ENCODE results near the gene BTAF1. TPM values are rescaled to one million over a fixed set of nuclear protein-coding genes. Genes with fewer than 3 reads are reported as not detected.

The BTAF1 gene
- total and polyA plus RNA-seq, 2 donors = 15.0 to 49.9 TPM

DNA sequence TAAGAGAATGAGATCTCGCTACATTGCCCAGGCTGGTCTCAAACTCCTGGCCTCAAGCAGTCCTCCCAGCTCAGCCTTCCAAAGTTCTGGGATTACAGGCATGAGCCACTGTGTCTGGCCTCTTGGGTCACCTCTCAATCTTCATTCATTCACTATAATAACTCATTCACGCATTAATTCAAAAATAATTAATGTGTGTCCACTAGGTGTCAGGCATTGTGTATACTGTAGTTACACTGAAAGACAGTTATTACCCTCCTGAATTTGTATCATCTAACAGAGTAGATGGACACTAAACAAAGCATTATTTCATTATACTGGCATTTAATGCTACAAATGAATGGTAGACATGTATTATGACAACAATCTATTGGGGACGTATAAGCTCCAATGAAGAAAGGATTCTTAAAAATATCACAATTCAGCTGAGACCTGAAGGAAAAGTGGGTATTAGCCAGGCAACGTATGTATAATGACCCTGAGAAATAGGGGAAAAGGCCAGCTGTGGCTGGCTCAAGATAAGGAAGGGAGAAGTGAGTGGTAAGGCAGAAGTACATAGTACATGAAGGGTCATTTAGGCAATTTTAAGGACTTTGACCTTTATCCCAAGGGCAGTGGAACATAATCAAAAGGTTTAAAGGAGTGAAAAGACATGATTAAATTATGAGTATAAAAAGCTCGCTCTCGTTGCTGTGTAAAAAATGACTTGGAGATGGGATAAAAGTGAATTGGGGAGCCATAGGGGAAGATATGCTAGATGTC is 150.7 kb downstream of the BTAF1 start:
- 97% methylated on average over 6 of the region's 6 CpGs for WGBS
- no peak overlapping the region for H3K4me3 ChIP-seq (ENCODE audit: low read length in 2 of 2)
- no peaks in the 10 kb centered on the region for H3K9me3 ChIP-seq (ENCODE audit: control insufficient read depth in 2 of 2, insufficient read depth in 1 of 2, low read length in 1 of 2)
- no peaks in the 10 kb centered on the region for H3K4me1 ChIP-seq (ENCODE audit: control insufficient read depth in 2 of 2, insufficient read depth in 2 of 2, low read length in 2 of 2)
- H3K27ac ChIP-seq (ENCODE audit: low read depth in 1 of 2, low read length in 1 of 2) = no peak overlapping the region
- H3K36me3 ChIP-seq (ENCODE audit: control insufficient read depth in 2 of 2, insufficient read depth in 2 of 2, low read length in 1 of 2) = no peaks in the 10 kb centered on the region
- DNase-seq (ENCODE audit: low read depth in 6 of 9, low spot score in 9 of 9) = no peak
- no peaks in the 10 kb centered on the region for H3K27me3 ChIP-seq (ENCODE audit: control insufficient read depth in 2 of 2, insufficient read depth in 1 of 2, low read length in 1 of 2)

- H3K36me3 ChIP-seq (ENCODE audit: control insufficient read depth in 2 of 2, insufficient read depth in 2 of 2, low read length in 1 of 2) = no peaks in the 10 kb centered on the region
These were observed 152.3 kb downstream of the BTAF1 start for GRCh38 chr10:92075829-92076228.

DNA sequence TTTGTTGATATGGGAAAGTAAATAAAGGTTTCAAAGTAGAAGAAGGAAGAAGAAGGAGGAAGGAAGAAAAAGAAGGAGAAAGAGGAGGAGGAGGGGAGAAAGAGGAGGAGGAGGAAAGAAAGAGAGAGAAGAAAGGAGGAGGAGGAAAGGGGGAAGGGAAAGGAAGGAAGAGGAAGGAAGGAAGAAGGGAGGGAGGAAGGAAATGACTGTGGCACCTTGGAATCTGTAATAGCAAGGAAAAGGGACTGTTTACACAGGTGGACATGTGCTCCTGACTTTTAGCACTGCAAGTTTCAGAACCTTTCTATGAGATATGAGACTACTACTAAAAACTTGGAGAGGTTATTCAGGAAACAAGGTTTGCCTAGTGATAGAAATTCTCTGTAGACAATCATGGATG is 153.2 kb downstream of the BTAF1 start:
- no peak for DNase-seq (ENCODE audit: low read depth in 6 of 9, low spot score in 9 of 9)
- no peak overlapping the region for H3K27ac ChIP-seq (ENCODE audit: low read depth in 1 of 2, low read length in 1 of 2)
- no peaks in the 10 kb centered on the region for H3K36me3 ChIP-seq (ENCODE audit: control insufficient read depth in 2 of 2, insufficient read depth in 2 of 2, low read length in 1 of 2)
- no peak overlapping the region for H3K4me3 ChIP-seq (ENCODE audit: low read length in 2 of 2)
- H3K9me3 ChIP-seq (ENCODE audit: control insufficient read depth in 2 of 2, insufficient read depth in 1 of 2, low read length in 1 of 2) = no peaks in the 10 kb centered on the region
- no peaks in the 10 kb centered on the region for H3K4me1 ChIP-seq (ENCODE audit: control insufficient read depth in 2 of 2, insufficient read depth in 2 of 2, low read length in 2 of 2)
- no peaks in the 10 kb centered on the region for H3K27me3 ChIP-seq (ENCODE audit: control insufficient read depth in 2 of 2, insufficient read depth in 1 of 2, low read length in 1 of 2)

More at GRCh38 chr10:92075829-92076228, 152.3 kb downstream of the BTAF1 start:
- Histone ChIP-seq H3K27ac (ENCODE audit: low read depth in 1 of 2, low read length in 1 of 2) (no peak overlapping the region), H3K4me1 (ENCODE audit: control insufficient read depth in 2 of 2, insufficient read depth in 2 of 2, low read length in 2 of 2) (no peaks in the 10 kb centered on the region), H3K9me3 (ENCODE audit: control insufficient read depth in 2 of 2, insufficient read depth in 1 of 2, low read length in 1 of 2) (no peaks in the 10 kb centered on the region), H3K27me3 (ENCODE audit: control insufficient read depth in 2 of 2, insufficient read depth in 1 of 2, low read length in 1 of 2) (no peaks in the 10 kb centered on the region), H3K4me3 (ENCODE audit: low read length in 2 of 2) (no peak overlapping the region)
- no peak for DNase-seq (ENCODE audit: low read depth in 6 of 9, low spot score in 9 of 9)

DNA sequence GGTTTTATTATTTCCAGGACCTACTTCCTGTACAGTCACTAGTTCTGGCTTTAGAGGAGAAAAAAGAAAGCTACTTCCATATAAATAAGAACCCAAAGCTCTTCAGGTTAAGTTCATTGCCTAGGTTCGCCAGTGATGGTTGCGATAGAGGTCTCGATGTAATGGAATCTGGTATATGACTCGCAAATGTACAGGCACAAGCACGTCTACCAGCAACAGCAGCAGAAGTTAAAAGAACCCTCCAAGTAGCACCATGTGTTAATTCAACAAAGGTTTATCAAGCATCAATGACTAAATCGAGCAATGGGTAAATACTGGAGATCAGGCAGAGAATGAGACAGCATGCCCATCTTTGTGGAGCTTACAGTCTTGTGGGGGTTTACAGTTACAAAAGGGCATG is 155.4 kb downstream of the BTAF1 start:
- Histone ChIP-seq H3K4me3 (ENCODE audit: low read length in 2 of 2) (no peak overlapping the region), H3K27ac (ENCODE audit: low read depth in 1 of 2, low read length in 1 of 2) (no peak overlapping the region), H3K27me3 (ENCODE audit: control insufficient read depth in 2 of 2, insufficient read depth in 1 of 2, low read length in 1 of 2) (no peaks in the 10 kb centered on the region), H3K36me3 (ENCODE audit: control insufficient read depth in 2 of 2, insufficient read depth in 2 of 2, low read length in 1 of 2) (no peaks in the 10 kb centered on the region), H3K4me1 (ENCODE audit: control insufficient read depth in 2 of 2, insufficient read depth in 2 of 2, low read length in 2 of 2) (no peaks in the 10 kb centered on the region), H3K9me3 (ENCODE audit: control insufficient read depth in 2 of 2, insufficient read depth in 1 of 2, low read length in 1 of 2) (no peaks in the 10 kb centered on the region)
- WGBS = 99% methylated on average over 6 of the region's 6 CpGs
- no peak for DNase-seq (ENCODE audit: low read depth in 6 of 9, low spot score in 9 of 9)

Other genes with a start within 250 kb of the BTAF1 start
- 32.2 TPM for gene TNKS2, start 125.3 kb upstream of the BTAF1 start, total RNA-seq
- gene TNKS2, start 125.3 kb upstream of the BTAF1 start, polyA plus RNA-seq = 27.7 TPM
- 0.52 TPM for gene FGFBP3, start 14.3 kb upstream of the BTAF1 start, total RNA-seq
- 1.9 TPM for gene FGFBP3, start 14.3 kb upstream of the BTAF1 start, polyA plus RNA-seq